MM.1S (cell line): ENCODE results near the gene SNX33.

ENCODE experiments used
- EZH2phosphoT487 ChIP-seq: fragments of 300-600 bp; sonication (generic); IDR thresholded peaks from 2 replicates; pipeline ENCODE4 v1.6.1; 2018; ENCODE audit warnings: antibody characterized with exemption, low read length
- TF ChIP-seq, protein P1 (sequence below): fragments of 300-600 bp; sonication (generic); IDR thresholded peaks from 2 replicates; pipeline ENCODE4 v1.5.1; 2016; ENCODE audit warnings: antibody characterized with exemption, low read length, mixed read lengths

DNA sequence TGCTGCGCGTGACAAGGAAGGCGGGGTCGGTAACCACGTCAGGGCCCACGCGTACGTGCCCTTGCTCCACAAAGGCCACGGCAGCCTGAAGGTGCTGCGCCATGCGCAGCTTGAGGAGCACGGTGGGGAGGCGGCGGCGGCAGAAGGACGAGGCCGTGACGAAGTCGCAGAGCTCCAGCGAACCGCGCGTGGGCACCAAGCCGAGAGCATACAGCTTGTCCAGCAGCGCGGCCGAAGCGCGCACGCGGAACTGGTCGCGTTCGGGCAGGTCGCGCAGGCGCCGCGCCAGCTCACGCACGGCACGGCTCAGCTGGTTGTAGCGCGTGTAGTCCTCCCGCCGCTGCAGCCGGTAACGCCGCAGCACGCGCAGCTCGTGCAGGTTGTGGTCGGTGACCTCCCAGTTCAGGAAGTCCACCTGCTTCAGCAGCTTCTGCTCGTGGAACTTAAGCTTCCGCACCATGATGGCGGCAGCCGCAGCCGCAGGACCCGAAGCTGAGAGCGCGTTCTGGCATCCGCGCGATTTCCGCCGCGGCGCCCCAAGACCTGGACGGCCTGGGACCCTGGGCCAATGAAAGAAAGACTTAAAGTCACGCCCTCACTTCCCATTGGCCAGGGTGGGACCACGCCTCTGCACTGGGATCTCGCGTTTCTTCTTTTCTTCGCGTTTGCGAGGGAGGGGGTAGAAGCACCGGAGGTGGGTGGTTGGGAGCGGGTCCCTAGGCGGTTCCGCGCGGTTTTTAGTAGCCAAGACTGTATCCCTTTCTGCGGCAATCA is 7.8 kb upstream of the SNX33 start, which contains the start of gene IMP3:
- TF ChIP-seq, protein P1, sequence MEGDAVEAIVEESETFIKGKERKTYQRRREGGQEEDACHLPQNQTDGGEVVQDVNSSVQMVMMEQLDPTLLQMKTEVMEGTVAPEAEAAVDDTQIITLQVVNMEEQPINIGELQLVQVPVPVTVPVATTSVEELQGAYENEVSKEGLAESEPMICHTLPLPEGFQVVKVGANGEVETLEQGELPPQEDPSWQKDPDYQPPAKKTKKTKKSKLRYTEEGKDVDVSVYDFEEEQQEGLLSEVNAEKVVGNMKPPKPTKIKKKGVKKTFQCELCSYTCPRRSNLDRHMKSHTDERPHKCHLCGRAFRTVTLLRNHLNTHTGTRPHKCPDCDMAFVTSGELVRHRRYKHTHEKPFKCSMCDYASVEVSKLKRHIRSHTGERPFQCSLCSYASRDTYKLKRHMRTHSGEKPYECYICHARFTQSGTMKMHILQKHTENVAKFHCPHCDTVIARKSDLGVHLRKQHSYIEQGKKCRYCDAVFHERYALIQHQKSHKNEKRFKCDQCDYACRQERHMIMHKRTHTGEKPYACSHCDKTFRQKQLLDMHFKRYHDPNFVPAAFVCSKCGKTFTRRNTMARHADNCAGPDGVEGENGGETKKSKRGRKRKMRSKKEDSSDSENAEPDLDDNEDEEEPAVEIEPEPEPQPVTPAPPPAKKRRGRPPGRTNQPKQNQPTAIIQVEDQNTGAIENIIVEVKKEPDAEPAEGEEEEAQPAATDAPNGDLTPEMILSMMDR: no peak
- no peak for TF ChIP-seq EZH2phosphoT487
